Measurements from ENCODE around the gene XAB2.
A peak's percentile ranks its signal among the peaks of the same experiment; 100 is the strongest.

- peak; percentile 81 for TF ChIP-seq POLR2A (IDR thresholded peaks at IDR 0.05; ENCODE audit: low read length)
- TF ChIP-seq GATA1 (IDR thresholded peaks at IDR 0.05; ENCODE audit: low read depth, low read length): no peak
These were observed at the start of gene XAB2, which contains the start of gene PET100 for GRCh38 chr19:7629347-7630054.

Measured in erythroblast (primary cell).